ENCODE results near the gene CEP350. TPM values are rescaled to one million over a fixed set of nuclear protein-coding genes. Genes with fewer than 3 reads are reported as not detected.
A peak's percentile ranks its signal among the peaks of the same experiment; 100 is the strongest.

Gene CEP350
- polyA plus RNA-seq, 2 of the 4 experiments (the other 2 are of a cell fraction): 6.4 to 22.6 TPM

GRCh38 chr1:180071759-180072158 is 117.1 kb downstream of the CEP350 start:
- Histone ChIP-seq H3K9me3 (no peaks in the 10 kb centered on the region), H3K27ac (no peak overlapping the region), H3K4me3 (no peak overlapping the region), H3K4me1 (no peaks in the 10 kb centered on the region), H3K4me2 (no peak overlapping the region)
- 81% methylated on average over 5 of the region's 5 CpGs for WGBS (ENCODE audit: missing lambda C conversion rate)
- DNase-seq (ENCODE audit: low read depth in 1 of 2, low spot score in 1 of 2): no peak
- CTCF ChIA-PET: interaction anchor here (2.2 kb wide), 1 partner anchor 107 kb away, joined by 7 read pairs; no protein-coding TSS in a partner anchor
- POLR2A ChIA-PET: no interaction called here
- FAIRE-seq: no peak
- no peak for ATAC-seq
- TF ChIP-seq ESRRA (IDR thresholded peaks at IDR 0.05; ENCODE audit: borderline replicate concordance, low read length) (no peak), CBX2 (IDR thresholded peaks at IDR 0.05; ENCODE audit: borderline replicate concordance, low read depth) (no peak), ATOH8 (CRISPR knock-in tag; IDR thresholded peaks at IDR 0.05; ENCODE audit: low read depth) (no peak), MAFK (IDR thresholded peaks at IDR 0.05; ENCODE audit: partially characterized antibody) (peak; percentile 83), HMGXB4 (CRISPR knock-in tag; IDR thresholded peaks at IDR 0.05; ENCODE audit: borderline replicate concordance) (no peak), SMC3 (IDR thresholded peaks at IDR 0.05) (no peak), CHD4 (IDR thresholded peaks at IDR 0.05; ENCODE audit: borderline replicate concordance) (no peak), SREBF2 (IDR thresholded peaks at IDR 0.05) (no peak)

GRCh38 chr1:180080439-180080838 is 125.8 kb downstream of the CEP350 start:
- WGBS (ENCODE audit: missing lambda C conversion rate): 87% methylated on average over 1 of the region's 1 CpG
- Histone ChIP-seq H3K27ac (no peak overlapping the region), H3K4me1 (no peaks in the 10 kb centered on the region), H3K9me3 (no peaks in the 10 kb centered on the region), H3K4me3 (no peak overlapping the region), H3K4me2 (no peak overlapping the region)
- CTCF ChIA-PET: interaction anchor here (1.0 kb wide), 1 partner anchor 98 kb away, joined by 6 read pairs; no protein-coding TSS in a partner anchor
- no peak for TF ChIP-seq FOSL2 (IDR thresholded peaks at IDR 0.05)
- TF ChIP-seq FOSL2 (CRISPR knock-in tag; IDR thresholded peaks at IDR 0.05): peak; percentile 32; the same call in 1 of the 2 replicates
- TF ChIP-seq POLR2AphosphoS2 (conservative IDR thresholded peaks at IDR 0.05; ENCODE audit: low read length): no peak
- TF ChIP-seq MAFK (IDR thresholded peaks at IDR 0.05; ENCODE audit: partially characterized antibody): no peak
- no peak for FAIRE-seq
- DNase-seq (ENCODE audit: low read depth in 1 of 2, low spot score in 1 of 2): peak in 1 of 2 experiments; percentile 11
- no peak; a peak in 1 of 6 replicates for ATAC-seq
- POLR2A ChIA-PET: no interaction called here

- H3K27ac ChIP-seq: no peak overlapping the region
- DNase-seq (ENCODE audit: low read depth in 1 of 2, low spot score in 1 of 2): no peak
- WGBS (ENCODE audit: missing lambda C conversion rate): 79% methylated on average over 2 of the region's 2 CpGs
- FAIRE-seq: no peak
- H3K4me3 ChIP-seq: no peak overlapping the region
- no peak overlapping the region for H3K4me2 ChIP-seq
- H3K9me3 ChIP-seq: no peaks in the 10 kb centered on the region
- ChIA-PET POLR2A (no interaction called here), CTCF (no interaction called here)
- H3K4me1 ChIP-seq: no peaks in the 10 kb centered on the region
- no peak for ATAC-seq
- TF ChIP-seq ZC3H11A (IDR thresholded peaks at IDR 0.05) (no peak), EP300 (IDR thresholded peaks at IDR 0.05) (no peak), RNF2 (IDR thresholded peaks at IDR 0.05; ENCODE audit: borderline replicate concordance, low read depth) (no peak), TP53 (CRISPR knock-in tag; IDR thresholded peaks at IDR 0.05) (no peak), MAZ (IDR thresholded peaks at IDR 0.05; ENCODE audit: borderline replicate concordance, low read depth, low read length) (no peak), RAD21 (conservative IDR thresholded peaks at IDR 0.05 in 1 of 2, IDR thresholded peaks at IDR 0.05 in 1 of 2) (no peak), REST (IDR thresholded peaks at IDR 0.05) (no peak), NPAS2 (CRISPR knock-in tag; IDR thresholded peaks at IDR 0.05; ENCODE audit: borderline replicate concordance) (no peak), FOXS1 (CRISPR knock-in tag; IDR thresholded peaks at IDR 0.05) (no peak), CBX2 (IDR thresholded peaks at IDR 0.05; ENCODE audit: borderline replicate concordance, low read depth) (no peak), TFCP2L1 (CRISPR knock-in tag; IDR thresholded peaks at IDR 0.05) (no peak), CHD2 (IDR thresholded peaks at IDR 0.05; ENCODE audit: low read length, partially characterized antibody) (no peak), HOXB13 (CRISPR knock-in tag; IDR thresholded peaks at IDR 0.05; ENCODE audit: low read depth) (no peak), JUNB (IDR thresholded peaks at IDR 0.05) (no peak), ZSCAN20 (CRISPR knock-in tag; IDR thresholded peaks at IDR 0.05) (no peak), E2F6 (IDR thresholded peaks at IDR 0.05; ENCODE audit: borderline replicate concordance, low read depth) (no peak), HMGXB4 (CRISPR knock-in tag; IDR thresholded peaks at IDR 0.05; ENCODE audit: borderline replicate concordance) (no peak)
Measured at GRCh38 chr1:180081474-180081873, 126.9 kb downstream of the CEP350 start.

Data from A549 (cell line).